Heart left ventricle (tissue), 16 donors: ENCODE data around the gene MLXIP. TPM values are rescaled to one million over a fixed set of nuclear protein-coding genes. Genes with fewer than 3 reads are reported as not detected.

Source experiments
- ATAC-seq, 4 donors: fragments of 200-7000 bp; cut with Tn5 transposase; one replicate each; pipeline ENCODE4 v1.9.1; 2020 to 2022; ENCODE audit warnings: moderate library complexity in 4 of 4, mild to moderate bottlenecking in 3 of 4, moderate number of reproducible peaks in 1 of 4
- DNase-seq, 5 donors: peaks; one replicate each; pipeline ENCODE4 v3.0.0-alpha.2; 2020
- H3K27ac ChIP-seq, 12 donors: fragments of 200-600 bp; sonication (generic) in 4 of 12; one replicate each; pipeline versions ENCODE4 v1.5.0 to v1.8.0; 2016 to 2022; ENCODE audit warnings: mild to moderate bottlenecking in 2 of 12
- H3K27me3 ChIP-seq, 9 donors: fragments of 200-600 bp; sonication (generic) in 2 of 9; one replicate each; pipeline versions ENCODE4 v1.5.1 to v1.8.0; 2016 to 2022; ENCODE audit warnings: mild to moderate bottlenecking in 3 of 9
- H3K36me3 ChIP-seq, 9 donors: fragments of 200-600 bp; sonication (generic) in 2 of 9; one replicate each; pipeline versions ENCODE4 v1.5.0 to v1.8.0; 2018 to 2022; ENCODE audit warnings: mild to moderate bottlenecking in 2 of 9
- H3K4me1 ChIP-seq, 12 donors: fragments of 200-600 bp; sonication (generic) in 4 of 12; one replicate each; pipeline versions ENCODE4 v1.5.0 to v1.8.0; 2016 to 2022; ENCODE audit warnings: mild to moderate bottlenecking in 3 of 12
- H3K4me3 ChIP-seq, 12 donors: fragments of 200-600 bp; sonication (generic) in 4 of 12; one replicate each; pipeline versions ENCODE4 v1.5.0 to v1.8.0; 2017 to 2022; ENCODE audit warnings: mild to moderate bottlenecking in 9 of 12, moderate library complexity in 4 of 12
- H3K9me3 ChIP-seq, 12 donors: fragments of 200-600 bp; sonication (generic) in 4 of 12; one replicate each; pipeline versions ENCODE4 v1.5.0 to v1.8.0; 2016 to 2022; ENCODE audit warnings: mild to moderate bottlenecking in 1 of 12
- POLR2A ChIP-seq, 2 donors: fragments of 450-650 bp; IDR thresholded peaks; one replicate each; pipeline ENCODE4 v1.6.1; 2017; ENCODE audit warnings: antibody characterized with exemption in 2 of 2, mild to moderate bottlenecking in 2 of 2, moderate library complexity in 2 of 2
- WGBS, 4 donors: extraction: QIAGEN DNeasy Blood & Tissue Kit in 2 of 4; methylation state at CpG; one replicate each; pipeline versions ENCODE4 v1.1.5 to v1.1.7; 2013 to 2018; 5-methylcytosine and 5-hydroxymethylcytosine counted together
- intact Hi-C, 10 donors: fragments of 100-400 bp; cut with DNase I; formaldehyde crosslinking; loops; one replicate each; pipeline versions ENCODE4 v1.11.1 to v1.14.2; 2022
- polyA plus RNA-seq, 2 donors: library from polyadenylated mRNA; stranded (reverse); fragments of 200-250 nt; gene quantifications; one replicate each; pipeline ENCODE4 v1.2.3, GENCODE V29; 2013
- total RNA-seq, 9 donors: library from RNA; depleted of rRNA in 2 of 9; stranded (reverse); fragments of >200 nt in 2 of 9; fragmentation: NEBNext Ultra II Directional in 3 of 9; extraction: Animal tissue kit (Norgen Biotek cat#: 25700) in 3 of 9; gene quantifications; one replicate each; pipeline versions ENCODE4 v1.1.0 to v1.2.4, GENCODE V29; 2016 to 2023
- TF ChIP-seq, protein P1 (sequence below), 12 donors: fragments of 200-600 bp; sonication (generic) in 4 of 12; IDR thresholded peaks; one replicate each; pipeline versions ENCODE4 v1.5.0 to v1.8.0; 2018 to 2022; ENCODE audit warnings: antibody characterized with exemption in 12 of 12, mild to moderate bottlenecking in 5 of 12
- donor health status: ischemic (EF 13 %, LVEDD 7.1; RV severe dilation, severe dysfunction).
- donor health status: healthy with polysubstance abuse.
- donor health status: DM: no; HTN: yes; CAD: no.
- donor health status: DM: no; HTN: no; CAD: no.
- donor health status: ischemic (EF 25% LVEDD 6.9; RV normal size, moderate dysfunction).
- donor health status: ischemic (EF 25% LVEDD 5.7; RV mildly dilated, moderate dysfunction).
- donor health status: healthy.
- donor health status: DM: yes; HTN: yes; CAD: no.
- donor health status: ischemic (EF 35%, LVEDD 5.7; RV mildly dilated, moderate dysfunction).
- donor health status: nonischemic (EF 11% LVEDD 7.7; RV severe dilation, severe dysfunction).
- donor health status: DM: yes; HTN: yes; CAD: no.
- donor health status: PGD.
- donor health status: ischemic (EF 29% LVEDD 5.4; RV normal size, mild dysfunction).
- donor health status: nonischemic (EF 23%, LVEDD 6.1; RV moderate dilation, normal function).

The MLXIP gene
- total and polyA plus RNA-seq, 11 donors = 14.3 to 39.6 (median 22.7) TPM

DNA sequence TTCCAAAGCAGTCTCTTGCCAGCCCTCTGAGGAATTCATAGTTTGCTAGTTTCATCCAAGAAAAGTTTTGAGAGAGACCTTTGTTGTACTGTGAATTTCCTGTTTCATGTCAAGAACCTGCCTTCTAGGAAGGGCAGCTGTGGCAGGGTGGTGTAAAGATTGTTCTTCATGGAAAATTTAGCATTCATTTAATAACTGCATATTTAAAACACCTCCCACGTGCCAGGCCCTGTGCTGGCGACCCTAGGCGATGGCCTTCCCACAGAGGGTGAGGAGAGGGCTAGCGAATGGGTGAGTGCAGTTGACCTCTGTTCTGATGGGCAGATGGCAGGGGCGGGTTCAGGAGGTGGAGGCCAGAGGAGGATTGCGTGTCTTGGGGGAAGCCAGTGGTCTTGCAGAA, 43.2 kb downstream of the MLXIP start:
- H3K27me3 ChIP-seq = no peaks in the 10 kb centered on the region
- intact Hi-C loops = loop anchor here in 7 of 10 donors (2.0 to 10.0 kb wide), 4 partner anchors 39 to 207 kb away; partner anchors contain the start of gene CFAP251 (in 4 of the 7)
- peaks cover 0 to 52% (median 26%) of the 10 kb centered on the region in 12 donors for H3K4me1 ChIP-seq
- H3K36me3 ChIP-seq = peaks cover 0 to 9% (median 0%) of the 10 kb centered on the region in 9 donors
- no peaks in the 10 kb centered on the region for H3K9me3 ChIP-seq
- WGBS, 4 donors = 74 to 87% (median 82%) methylated on average over 6 of the region's 6 CpGs
- DNase-seq (peak in 2 of 5 donors; percentile 7 to 28), ATAC-seq (no peak)
- H3K4me3 ChIP-seq = no peak overlapping the region
- TF ChIP-seq, protein P1, sequence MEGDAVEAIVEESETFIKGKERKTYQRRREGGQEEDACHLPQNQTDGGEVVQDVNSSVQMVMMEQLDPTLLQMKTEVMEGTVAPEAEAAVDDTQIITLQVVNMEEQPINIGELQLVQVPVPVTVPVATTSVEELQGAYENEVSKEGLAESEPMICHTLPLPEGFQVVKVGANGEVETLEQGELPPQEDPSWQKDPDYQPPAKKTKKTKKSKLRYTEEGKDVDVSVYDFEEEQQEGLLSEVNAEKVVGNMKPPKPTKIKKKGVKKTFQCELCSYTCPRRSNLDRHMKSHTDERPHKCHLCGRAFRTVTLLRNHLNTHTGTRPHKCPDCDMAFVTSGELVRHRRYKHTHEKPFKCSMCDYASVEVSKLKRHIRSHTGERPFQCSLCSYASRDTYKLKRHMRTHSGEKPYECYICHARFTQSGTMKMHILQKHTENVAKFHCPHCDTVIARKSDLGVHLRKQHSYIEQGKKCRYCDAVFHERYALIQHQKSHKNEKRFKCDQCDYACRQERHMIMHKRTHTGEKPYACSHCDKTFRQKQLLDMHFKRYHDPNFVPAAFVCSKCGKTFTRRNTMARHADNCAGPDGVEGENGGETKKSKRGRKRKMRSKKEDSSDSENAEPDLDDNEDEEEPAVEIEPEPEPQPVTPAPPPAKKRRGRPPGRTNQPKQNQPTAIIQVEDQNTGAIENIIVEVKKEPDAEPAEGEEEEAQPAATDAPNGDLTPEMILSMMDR (IDR thresholded peaks at IDR 0.05) = no peak
- TF ChIP-seq POLR2A (IDR thresholded peaks at IDR 0.05) = no peak
- peak overlapping the region in 2 of 12 donors; percentile 25 to 64 for H3K27ac ChIP-seq

GRCh38 chr12:122123051-122123760, 44.6 kb downstream of the MLXIP start:
- 21 to 32% (median 22%) methylated on average over 14 to 22 of the region's 22 CpGs for WGBS, 4 donors
- peak overlapping the region in 2 of 12 donors; percentile 36 to 64 for H3K27ac ChIP-seq
- H3K4me1 ChIP-seq = peaks cover 0 to 57% (median 30%) of the 10 kb centered on the region in 12 donors
- H3K4me3 ChIP-seq = peak overlapping the region in 4 of 12 donors; percentile 2 to 21 (median 16)
- H3K36me3 ChIP-seq = peaks cover 0 to 13% (median 10%) of the 10 kb centered on the region in 9 donors
- intact Hi-C loops = loop anchor here (1.0 to 10.0 kb wide), 5 partner anchors 41 to 208 kb away; partner anchors contain the start of gene CFAP251 (in 4 of the 10)
- peak; percentile 55 to 68 (median 64) for DNase-seq
- ATAC-seq = peak in 3 of 4 donors; percentile 44 to 56 (median 51)
- no peaks in the 10 kb centered on the region for H3K27me3 ChIP-seq
- no peaks in the 10 kb centered on the region for H3K9me3 ChIP-seq
- TF ChIP-seq POLR2A (IDR thresholded peaks at IDR 0.05) = no peak
- TF ChIP-seq, protein P1 (IDR thresholded peaks at IDR 0.05) = peak; percentile 64 to 90 (median 78)

DNA sequence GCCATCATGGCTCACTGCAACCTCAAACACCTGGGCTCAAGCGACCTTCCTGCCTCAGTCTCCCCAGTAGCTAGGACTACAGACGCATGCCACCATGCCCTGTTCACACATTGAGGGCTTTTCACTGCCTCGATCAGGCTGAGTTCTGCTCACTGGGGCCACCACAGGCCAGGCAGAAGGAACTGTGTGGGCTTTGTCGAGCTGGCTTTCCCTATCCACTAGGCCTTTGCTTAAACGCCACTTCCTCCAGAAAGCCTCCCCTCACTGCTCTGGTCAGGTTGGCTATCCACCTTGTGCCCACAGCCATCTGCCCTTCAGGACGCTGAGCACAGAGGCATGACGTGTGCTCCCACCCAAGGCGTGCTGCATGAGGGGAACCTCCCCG, 45.2 kb downstream of the MLXIP start:
- Histone ChIP-seq H3K36me3 (peaks cover 0 to 19% (median 15%) of the 10 kb centered on the region in 9 donors), H3K27ac (peak overlapping the region in 1 of 12 donors; percentile 64), H3K27me3 (no peaks in the 10 kb centered on the region), H3K4me3 (no peak overlapping the region), H3K4me1 (peaks cover 0 to 54% (median 30%) of the 10 kb centered on the region in 12 donors), H3K9me3 (no peaks in the 10 kb centered on the region)
- WGBS, 4 donors = 80 to 87% (median 84%) methylated on average over 8 to 9 of the region's 9 CpGs
- DNase-seq (peak in 2 of 5 donors; percentile 21 to 52), ATAC-seq (no peak)
- TF ChIP-seq, protein P1 (IDR thresholded peaks at IDR 0.05) = no peak
- no peak for TF ChIP-seq POLR2A (IDR thresholded peaks at IDR 0.05)
- intact Hi-C loops = loop anchor here (1.0 to 10.0 kb wide), 5 partner anchors 41 to 209 kb away; partner anchors contain the start of gene CFAP251 (in 4 of the 10)

DNA sequence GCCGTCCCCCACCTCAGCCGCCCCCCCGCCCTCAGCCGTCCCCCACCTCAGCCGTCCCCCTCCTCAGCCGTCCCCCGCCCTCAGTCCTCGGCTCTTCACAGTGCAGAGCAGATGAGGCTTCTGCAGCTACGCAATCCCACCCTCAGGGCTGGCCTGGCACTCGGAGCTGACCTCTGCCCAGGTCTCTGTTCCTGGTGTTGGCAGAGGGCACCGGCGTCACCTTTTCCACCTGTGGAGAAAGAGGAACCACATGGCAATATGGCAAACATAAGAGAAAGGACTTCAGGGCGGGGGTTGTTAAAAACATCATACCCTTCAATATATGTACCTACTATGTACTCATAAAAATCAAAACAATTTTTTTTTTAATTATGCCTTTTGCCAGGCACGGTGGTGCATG, 45.8 kb downstream of the MLXIP start:
- 85 to 91% (median 89%) methylated on average over 5 to 11 of the region's 14 CpGs for WGBS, 4 donors
- H3K27ac ChIP-seq = peak overlapping the region in 1 of 12 donors; percentile 22

More for the DNA sequence above, 45.8 kb downstream of the MLXIP start:
- ATAC-seq = no peak
- peaks cover 0 to 54% (median 30%) of the 10 kb centered on the region in 12 donors for H3K4me1 ChIP-seq
- DNase-seq = peak in 2 of 5 donors; percentile 19 to 26
- H3K9me3 ChIP-seq = no peaks in the 10 kb centered on the region
- no peaks in the 10 kb centered on the region for H3K27me3 ChIP-seq
- intact Hi-C loops = loop anchor here in 3 of 10 donors (5.0 to 10.0 kb wide), 2 partner anchors 42 to 210 kb away; partner anchors contain the start of gene CFAP251 (in 2 of the 3)
- peaks cover 0 to 25% (median 21%) of the 10 kb centered on the region in 9 donors for H3K36me3 ChIP-seq
- no peak overlapping the region for H3K4me3 ChIP-seq
- no peak for TF ChIP-seq POLR2A (IDR thresholded peaks at IDR 0.05)
- TF ChIP-seq, protein P1 (IDR thresholded peaks at IDR 0.05) = no peak
